ENCODE data around the gene TLR10. TPM values are rescaled to one million over a fixed set of nuclear protein-coding genes. Genes with fewer than 3 reads are reported as not detected.

TLR10 gene
- total and polyA plus RNA-seq, 2 of the 13 experiments (the other 11 are each of a cell fraction or from before 2014, with no cell fraction given), result not detected

DNA sequence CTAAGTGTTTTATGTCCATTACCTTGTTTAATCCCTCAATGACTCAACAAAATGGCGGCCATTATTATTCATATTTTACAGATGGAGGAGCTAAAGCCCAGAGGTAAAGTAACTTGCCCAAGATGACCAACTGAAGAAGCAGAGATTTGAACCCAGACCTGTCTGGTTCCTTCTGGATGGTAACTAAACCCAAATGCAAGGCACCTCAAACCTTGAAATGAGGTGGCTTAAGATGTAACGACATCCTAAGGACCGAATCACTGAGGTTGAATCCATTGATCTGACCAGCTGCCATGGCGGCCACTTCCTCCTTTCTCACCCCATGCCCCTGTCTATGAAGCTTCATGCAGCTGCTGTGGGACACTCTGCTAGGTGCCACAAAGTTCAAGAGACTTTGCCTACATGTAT is 932 bp downstream of the TLR10 start (continued):
- TF ChIP-seq, protein P1, sequence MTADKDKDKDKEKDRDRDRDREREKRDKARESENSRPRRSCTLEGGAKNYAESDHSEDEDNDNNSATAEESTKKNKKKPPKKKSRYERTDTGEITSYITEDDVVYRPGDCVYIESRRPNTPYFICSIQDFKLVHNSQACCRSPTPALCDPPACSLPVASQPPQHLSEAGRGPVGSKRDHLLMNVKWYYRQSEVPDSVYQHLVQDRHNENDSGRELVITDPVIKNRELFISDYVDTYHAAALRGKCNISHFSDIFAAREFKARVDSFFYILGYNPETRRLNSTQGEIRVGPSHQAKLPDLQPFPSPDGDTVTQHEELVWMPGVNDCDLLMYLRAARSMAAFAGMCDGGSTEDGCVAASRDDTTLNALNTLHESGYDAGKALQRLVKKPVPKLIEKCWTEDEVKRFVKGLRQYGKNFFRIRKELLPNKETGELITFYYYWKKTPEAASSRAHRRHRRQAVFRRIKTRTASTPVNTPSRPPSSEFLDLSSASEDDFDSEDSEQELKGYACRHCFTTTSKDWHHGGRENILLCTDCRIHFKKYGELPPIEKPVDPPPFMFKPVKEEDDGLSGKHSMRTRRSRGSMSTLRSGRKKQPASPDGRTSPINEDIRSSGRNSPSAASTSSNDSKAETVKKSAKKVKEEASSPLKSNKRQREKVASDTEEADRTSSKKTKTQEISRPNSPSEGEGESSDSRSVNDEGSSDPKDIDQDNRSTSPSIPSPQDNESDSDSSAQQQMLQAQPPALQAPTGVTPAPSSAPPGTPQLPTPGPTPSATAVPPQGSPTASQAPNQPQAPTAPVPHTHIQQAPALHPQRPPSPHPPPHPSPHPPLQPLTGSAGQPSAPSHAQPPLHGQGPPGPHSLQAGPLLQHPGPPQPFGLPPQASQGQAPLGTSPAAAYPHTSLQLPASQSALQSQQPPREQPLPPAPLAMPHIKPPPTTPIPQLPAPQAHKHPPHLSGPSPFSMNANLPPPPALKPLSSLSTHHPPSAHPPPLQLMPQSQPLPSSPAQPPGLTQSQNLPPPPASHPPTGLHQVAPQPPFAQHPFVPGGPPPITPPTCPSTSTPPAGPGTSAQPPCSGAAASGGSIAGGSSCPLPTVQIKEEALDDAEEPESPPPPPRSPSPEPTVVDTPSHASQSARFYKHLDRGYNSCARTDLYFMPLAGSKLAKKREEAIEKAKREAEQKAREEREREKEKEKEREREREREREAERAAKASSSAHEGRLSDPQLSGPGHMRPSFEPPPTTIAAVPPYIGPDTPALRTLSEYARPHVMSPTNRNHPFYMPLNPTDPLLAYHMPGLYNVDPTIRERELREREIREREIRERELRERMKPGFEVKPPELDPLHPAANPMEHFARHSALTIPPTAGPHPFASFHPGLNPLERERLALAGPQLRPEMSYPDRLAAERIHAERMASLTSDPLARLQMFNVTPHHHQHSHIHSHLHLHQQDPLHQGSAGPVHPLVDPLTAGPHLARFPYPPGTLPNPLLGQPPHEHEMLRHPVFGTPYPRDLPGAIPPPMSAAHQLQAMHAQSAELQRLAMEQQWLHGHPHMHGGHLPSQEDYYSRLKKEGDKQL (CRISPR knock-in tag; IDR thresholded peaks at IDR 0.05; ENCODE audit: low read depth), result no peak
- TF ChIP-seq HNRNPL (IDR thresholded peaks at IDR 0.05; ENCODE audit: low read depth, low read length) (no peak), HES4 (CRISPR knock-in tag; IDR thresholded peaks at IDR 0.05; ENCODE audit: borderline replicate concordance) (no peak)
- TF ChIP-seq, protein P2, sequence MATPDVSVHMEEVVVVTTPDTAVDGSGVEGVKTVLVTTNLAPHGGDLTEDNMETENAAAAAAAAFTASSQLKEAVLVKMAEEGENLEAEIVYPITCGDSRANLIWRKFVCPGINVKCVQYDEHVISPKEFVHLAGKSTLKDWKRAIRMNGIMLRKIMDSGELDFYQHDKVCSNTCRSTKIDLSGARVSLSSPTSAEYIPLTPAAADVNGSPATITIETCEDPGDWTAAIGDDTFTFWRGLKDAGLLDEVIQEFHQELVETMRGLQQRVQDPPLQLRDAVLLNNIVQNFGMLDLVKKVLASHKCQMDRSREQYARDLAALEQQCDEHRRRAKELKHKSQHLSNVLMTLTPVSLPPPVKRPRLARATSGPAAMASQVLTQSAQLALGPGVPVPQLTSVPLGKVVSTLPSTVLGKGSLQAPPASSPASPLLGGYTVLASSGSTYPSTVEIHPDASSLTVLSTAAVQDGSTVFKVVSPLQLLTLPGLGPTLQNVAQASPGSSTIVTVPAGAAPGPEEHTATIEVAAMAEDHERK (CRISPR knock-in tag; IDR thresholded peaks at IDR 0.05; ENCODE audit: low read depth), result no peak

DNA sequence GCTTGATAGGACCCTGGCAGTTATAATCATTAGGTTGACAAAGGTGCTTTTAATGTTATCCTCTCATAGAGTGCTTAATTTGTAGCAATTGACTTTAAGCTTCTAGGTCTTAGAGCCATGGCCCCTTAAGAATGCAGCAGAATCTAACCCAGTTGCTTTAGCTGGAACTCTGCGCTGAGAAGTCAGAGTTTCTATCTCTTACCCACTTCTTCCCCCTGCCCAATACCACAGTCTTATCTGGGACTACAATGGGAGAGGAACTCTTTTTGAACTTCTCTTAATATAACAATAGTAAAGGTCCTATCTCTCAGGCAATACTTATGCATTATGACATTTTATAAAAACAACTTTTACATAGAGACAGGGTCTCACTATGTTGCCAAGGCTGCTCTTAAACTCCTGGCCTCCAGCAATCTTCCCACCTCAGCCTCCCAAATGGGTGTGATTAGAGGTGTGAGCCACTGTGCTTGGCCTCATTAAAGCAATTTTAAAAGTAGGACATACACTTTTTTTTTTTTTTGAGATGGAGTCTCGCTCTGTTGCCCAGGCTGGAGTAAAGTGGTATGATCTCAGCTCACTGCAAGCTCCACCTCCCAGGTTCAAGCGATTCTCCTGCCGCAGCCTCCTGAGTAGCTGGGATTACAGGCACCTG is 1.8 kb downstream of the TLR10 start:
- Histone ChIP-seq H3K36me3 (replicated peaks in 1 of 2; ENCODE audit: control insufficient read depth in 1 of 2, insufficient read depth in 2 of 2, low read length in 2 of 2) (no peaks in the 10 kb centered on the region), H3K4me3 (replicated peaks in 1 of 3; ENCODE audit: insufficient read depth in 1 of 3, low read depth in 2 of 3, low read length in 3 of 3) (no peak overlapping the region), H4K20me1 (ENCODE audit: insufficient read depth, low read length) (no peaks in the 10 kb centered on the region), H3K4me1 (ENCODE audit: insufficient read depth, low read length) (no peaks in the 10 kb centered on the region), H3K4me2 (ENCODE audit: low read depth, low read length) (no peak overlapping the region), H3K9me3 (ENCODE audit: low read length) (no peaks in the 10 kb centered on the region), H3K27ac (ENCODE audit: extremely low read length, insufficient read depth, low read length) (no peak overlapping the region), H2AFZ (ENCODE audit: low read length) (no peak overlapping the region), H3K79me2 (ENCODE audit: insufficient read depth, low read length) (no peaks in the 10 kb centered on the region), H3K9ac (ENCODE audit: insufficient read depth, low read depth, low read length) (no peak overlapping the region), H3K27me3 (ENCODE audit: control insufficient read depth in 1 of 2, insufficient read depth in 2 of 2, low read length in 2 of 2) (0 out of 5 replicates have a peak, but pooled peaks cover 0 to 5% of the 10 kb centered on the region in 2 experiments)
- intact Hi-C loops (cut with micrococcal nuclease; ENCODE audit: unreplicated experiment) (no loop called here), in situ Hi-C loops (cut with HindIII; ENCODE audit: extremely low pct_ligation_motif_present, low pct_unique_long_range_greater_than_20kb) (no loop called here)
- ChIA-PET CTCF (ENCODE audit: low intra/inter-chr PET ratio, low total read pairs) (interaction anchor here (0.6 kb wide), 1 partner anchor 28 kb away, joined by 3 read pairs; no protein-coding TSS in a partner anchor), POLR2A (no interaction called here)
- 69% methylated on average over 4 of the region's 4 CpGs for WGBS (ENCODE audit: low lambda C conversion rate)
- BruUV-seq (replicated peaks), result no TSS peak
- FAIRE-seq (no peak), ATAC-seq (no peak), DNase-seq (ENCODE audit: low spot score) (no peak)
- TF ChIP-seq, protein P3, sequence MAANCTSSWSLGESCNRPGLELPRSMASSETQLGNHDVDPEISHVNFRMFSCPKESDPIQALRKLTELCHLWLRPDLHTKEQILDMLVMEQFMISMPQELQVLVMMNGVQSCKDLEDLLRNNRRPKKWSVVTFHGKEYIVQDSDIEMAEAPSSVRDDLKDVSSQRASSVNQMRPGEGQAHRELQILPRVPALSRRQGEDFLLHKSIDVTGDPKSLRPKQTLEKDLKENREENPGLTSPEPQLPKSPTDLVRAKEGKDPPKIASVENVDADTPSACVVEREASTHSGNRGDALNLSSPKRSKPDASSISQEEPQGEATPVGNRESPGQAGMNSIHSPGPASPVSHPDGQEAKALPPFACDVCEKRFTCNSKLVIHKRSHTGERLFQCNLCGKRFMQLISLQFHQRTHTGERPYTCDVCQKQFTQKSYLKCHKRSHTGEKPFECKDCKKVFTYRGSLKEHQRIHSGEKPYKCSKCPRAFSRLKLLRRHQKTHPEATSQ (CRISPR knock-in tag; IDR thresholded peaks at IDR 0.05; ENCODE audit: borderline replicate concordance), result no peak
- TF ChIP-seq ATF7-NPFF (CRISPR knock-in tag; IDR thresholded peaks at IDR 0.05; ENCODE audit: low read depth) (no peak), SNAPC2 (CRISPR knock-in tag; IDR thresholded peaks at IDR 0.05) (no peak), ZFAT (CRISPR knock-in tag; conservative IDR thresholded peaks at IDR 0.05) (no peak), KDM2A (CRISPR knock-in tag; IDR thresholded peaks at IDR 0.05; ENCODE audit: borderline replicate concordance, low read depth) (no peak)
